Activated B cell treated with CpG ODN at 0.5 μM for 24 hours (primary cell): ENCODE measurements around the gene ZNF366. TPM values are rescaled to one million over a fixed set of nuclear protein-coding genes. Genes with fewer than 3 reads are reported as not detected.
A peak's percentile ranks its signal among the peaks of the same experiment; 100 is the strongest.

Experiments used
- ATAC-seq: fragments of 200-7000 bp; cut with Tn5 transposase; one replicate; pipeline ENCODE4 v1.10.0; 2021; ENCODE audit warnings: low read depth, mild to moderate bottlenecking, moderate library complexity
- CTCF ChIA-PET: fragments of 350-600 bp; sonication (Branson Sonifier 250); formaldehyde crosslinking; loops from one replicate; lab custom pipeline; 2021; ENCODE audit warnings: antibody characterized with exemption; lab: Charles Lee
- POLR2A ChIA-PET: fragments of 350-600 bp; sonication (Branson Sonifier 250); formaldehyde crosslinking; loops from one replicate; lab custom pipeline; 2021; ENCODE audit warnings: antibody characterized with exemption; lab: Charles Lee
- DNase-seq: peaks from one replicate; pipeline ENCODE4 v3.0.0; 2022
- H3K27ac Mint-ChIP-seq: one replicate; pipeline ENCODE4 v1.8.0; 2020; ENCODE audit warnings: mixed read lengths
- H3K27me3 Mint-ChIP-seq: one replicate; pipeline ENCODE4 v1.8.0; 2021; ENCODE audit warnings: mixed read lengths
- H3K36me3 Mint-ChIP-seq: one replicate; pipeline ENCODE4 v1.8.0; 2021; ENCODE audit warnings: low read depth, mixed read lengths
- H3K4me1 Mint-ChIP-seq: one replicate; pipeline ENCODE4 v1.8.0; 2021; ENCODE audit warnings: mixed read lengths
- H3K4me3 Mint-ChIP-seq: one replicate; pipeline ENCODE4 v1.8.0; 2020; ENCODE audit warnings: mild to moderate bottlenecking, mixed read lengths
- H3K9me3 Mint-ChIP-seq: one replicate; pipeline ENCODE4 v1.8.0; 2020; ENCODE audit warnings: mixed read lengths
- intact Hi-C: fragments of 100-400 bp; cut with micrococcal nuclease; formaldehyde crosslinking; loops from one replicate; pipeline ENCODE4 v1.15.1; 2024
- total RNA-seq: library from RNA; stranded (reverse); gene quantifications from 2 replicates; pipeline ENCODE4 v1.2.3, GENCODE V29; 2022
- TF ChIP-seq, protein P1 (sequence below): fragments of 200-600 bp; IDR thresholded peaks from one replicate; pipeline ENCODE4 v1.8.0; 2022; ENCODE audit warnings: antibody characterized with exemption, mild to moderate bottlenecking

ZNF366 gene, protein sequence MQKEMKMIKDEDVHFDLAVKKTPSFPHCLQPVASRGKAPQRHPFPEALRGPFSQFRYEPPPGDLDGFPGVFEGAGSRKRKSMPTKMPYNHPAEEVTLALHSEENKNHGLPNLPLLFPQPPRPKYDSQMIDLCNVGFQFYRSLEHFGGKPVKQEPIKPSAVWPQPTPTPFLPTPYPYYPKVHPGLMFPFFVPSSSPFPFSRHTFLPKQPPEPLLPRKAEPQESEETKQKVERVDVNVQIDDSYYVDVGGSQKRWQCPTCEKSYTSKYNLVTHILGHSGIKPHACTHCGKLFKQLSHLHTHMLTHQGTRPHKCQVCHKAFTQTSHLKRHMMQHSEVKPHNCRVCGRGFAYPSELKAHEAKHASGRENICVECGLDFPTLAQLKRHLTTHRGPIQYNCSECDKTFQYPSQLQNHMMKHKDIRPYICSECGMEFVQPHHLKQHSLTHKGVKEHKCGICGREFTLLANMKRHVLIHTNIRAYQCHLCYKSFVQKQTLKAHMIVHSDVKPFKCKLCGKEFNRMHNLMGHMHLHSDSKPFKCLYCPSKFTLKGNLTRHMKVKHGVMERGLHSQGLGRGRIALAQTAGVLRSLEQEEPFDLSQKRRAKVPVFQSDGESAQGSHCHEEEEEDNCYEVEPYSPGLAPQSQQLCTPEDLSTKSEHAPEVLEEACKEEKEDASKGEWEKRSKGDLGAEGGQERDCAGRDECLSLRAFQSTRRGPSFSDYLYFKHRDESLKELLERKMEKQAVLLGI
- not detected in 2 replicates for total RNA-seq

DNA sequence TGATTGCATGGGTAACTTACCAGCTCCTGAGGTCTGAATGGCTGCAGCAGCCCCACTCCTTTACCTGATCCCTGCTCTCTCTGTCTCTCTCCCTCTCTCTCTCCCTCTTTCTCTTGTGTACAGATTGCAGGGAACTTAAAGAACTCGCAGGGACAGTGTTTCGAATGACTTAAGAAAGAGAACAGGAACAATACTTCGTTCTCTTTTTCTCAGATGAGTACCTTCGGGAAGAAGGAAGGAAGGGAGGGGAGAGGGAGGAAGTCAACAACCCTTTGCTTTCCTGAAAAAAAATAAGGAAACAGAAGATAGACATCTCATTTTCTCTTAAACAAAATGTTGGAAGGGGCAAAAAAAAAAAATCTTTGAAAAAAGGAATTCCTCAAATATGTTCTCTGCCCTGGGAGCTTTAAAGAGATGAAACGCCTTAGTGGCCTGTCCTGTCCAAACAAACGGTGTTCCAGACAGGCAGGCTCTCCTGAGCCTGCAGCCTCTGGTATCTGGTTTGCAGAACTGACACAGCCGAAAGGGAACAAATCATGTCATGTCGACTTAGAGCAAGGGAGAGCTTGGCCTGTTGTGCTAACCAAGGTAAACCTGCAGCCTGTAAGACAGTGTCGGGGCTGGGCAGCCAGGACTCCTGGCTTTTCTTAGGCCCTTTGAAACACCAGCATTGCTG, at the start of gene ZNF366:
Gene ZNF366 (minus strand): TSS at position 180 of the 676 bp plus-strand sequence. CDS start 45,914 bp downstream, outside the sequence.
- H3K4me3 Mint-ChIP-seq = peak within 1 kb of the TSS; percentile 3
- intact Hi-C loops = no loop called here
- ATAC-seq (no peak), DNase-seq (no peak)
- ChIA-PET CTCF (interaction anchor here (1.1 to 2.3 kb wide), 2 partner anchors 11 to 16 kb away, joined by 3 to 7 read pairs; no protein-coding TSS in a partner anchor), POLR2A (no interaction called here)
- TF ChIP-seq, protein P1, sequence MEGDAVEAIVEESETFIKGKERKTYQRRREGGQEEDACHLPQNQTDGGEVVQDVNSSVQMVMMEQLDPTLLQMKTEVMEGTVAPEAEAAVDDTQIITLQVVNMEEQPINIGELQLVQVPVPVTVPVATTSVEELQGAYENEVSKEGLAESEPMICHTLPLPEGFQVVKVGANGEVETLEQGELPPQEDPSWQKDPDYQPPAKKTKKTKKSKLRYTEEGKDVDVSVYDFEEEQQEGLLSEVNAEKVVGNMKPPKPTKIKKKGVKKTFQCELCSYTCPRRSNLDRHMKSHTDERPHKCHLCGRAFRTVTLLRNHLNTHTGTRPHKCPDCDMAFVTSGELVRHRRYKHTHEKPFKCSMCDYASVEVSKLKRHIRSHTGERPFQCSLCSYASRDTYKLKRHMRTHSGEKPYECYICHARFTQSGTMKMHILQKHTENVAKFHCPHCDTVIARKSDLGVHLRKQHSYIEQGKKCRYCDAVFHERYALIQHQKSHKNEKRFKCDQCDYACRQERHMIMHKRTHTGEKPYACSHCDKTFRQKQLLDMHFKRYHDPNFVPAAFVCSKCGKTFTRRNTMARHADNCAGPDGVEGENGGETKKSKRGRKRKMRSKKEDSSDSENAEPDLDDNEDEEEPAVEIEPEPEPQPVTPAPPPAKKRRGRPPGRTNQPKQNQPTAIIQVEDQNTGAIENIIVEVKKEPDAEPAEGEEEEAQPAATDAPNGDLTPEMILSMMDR = no peak
- no peaks in the 10 kb centered on the region for H3K9me3 Mint-ChIP-seq
- peaks cover 32% of the 10 kb centered on the region for H3K4me1 Mint-ChIP-seq
- H3K36me3 Mint-ChIP-seq = no peaks in the 10 kb centered on the region
- peaks cover 4% of the 10 kb centered on the region for H3K27me3 Mint-ChIP-seq
- H3K27ac Mint-ChIP-seq = peak within 1 kb of the TSS; percentile 50

DNA sequence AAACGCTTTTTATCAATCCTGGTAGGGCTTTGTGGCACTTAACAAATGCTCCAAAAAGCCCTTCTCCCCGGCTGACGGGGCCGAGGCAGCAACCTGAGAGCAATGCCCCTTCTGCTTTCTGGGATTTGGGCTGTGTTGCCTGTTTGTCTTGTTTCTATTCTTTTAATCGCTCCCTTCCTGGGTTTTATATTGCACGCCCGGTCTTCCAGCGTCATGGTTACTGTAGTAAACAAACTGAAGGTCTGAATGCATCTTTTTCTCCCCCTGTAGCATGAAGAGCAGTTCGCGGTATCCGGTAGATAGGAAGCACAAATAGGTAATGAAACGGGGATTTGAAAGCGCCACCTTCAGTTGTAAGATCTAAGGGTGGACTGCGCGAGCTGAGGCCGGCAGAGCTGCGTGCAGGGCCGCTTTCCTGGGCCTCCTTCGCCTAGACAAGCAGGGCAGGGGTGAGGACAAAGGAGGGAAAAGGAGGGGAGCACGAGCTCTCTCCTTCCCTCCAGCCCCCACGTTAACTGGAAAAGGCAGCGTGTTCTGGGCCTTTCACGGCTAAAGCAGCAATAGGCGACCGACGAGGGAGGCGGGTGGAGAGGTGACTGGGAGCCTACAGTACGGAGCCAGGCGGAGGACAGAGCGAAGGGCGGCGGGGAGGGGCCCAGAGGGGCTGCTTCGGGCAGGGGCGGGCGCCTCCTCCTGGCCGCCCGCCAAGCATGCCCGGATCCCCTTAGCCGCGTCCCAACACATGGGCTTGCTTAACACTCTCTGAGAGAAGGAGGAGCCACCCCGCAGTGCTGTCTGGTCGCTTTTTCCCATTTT, 49.3 kb upstream of the ZNF366 start:
- ATAC-seq (peak; percentile 93), DNase-seq (peak; percentile 32)
- intact Hi-C loops = loop anchor here (1.0 to 5.0 kb wide), 2 partner anchors 190 to 261 kb away; partner anchors contain the start of gene TNPO1
- Mint-ChIP-seq H3K36me3 (no peaks in the 10 kb centered on the region), H3K4me3 (peak overlapping the region; percentile 78), H3K27me3 (peaks cover 29% of the 10 kb centered on the region), H3K27ac (no peak overlapping the region), H3K9me3 (no peaks in the 10 kb centered on the region), H3K4me1 (peaks cover 16% of the 10 kb centered on the region)
- ChIA-PET POLR2A (no interaction called here), CTCF (interaction anchor here (2.1 kb wide), 1 partner anchor 54 kb away, joined by 5 read pairs; no protein-coding TSS in a partner anchor)
- TF ChIP-seq, protein P1 = no peak

DNA sequence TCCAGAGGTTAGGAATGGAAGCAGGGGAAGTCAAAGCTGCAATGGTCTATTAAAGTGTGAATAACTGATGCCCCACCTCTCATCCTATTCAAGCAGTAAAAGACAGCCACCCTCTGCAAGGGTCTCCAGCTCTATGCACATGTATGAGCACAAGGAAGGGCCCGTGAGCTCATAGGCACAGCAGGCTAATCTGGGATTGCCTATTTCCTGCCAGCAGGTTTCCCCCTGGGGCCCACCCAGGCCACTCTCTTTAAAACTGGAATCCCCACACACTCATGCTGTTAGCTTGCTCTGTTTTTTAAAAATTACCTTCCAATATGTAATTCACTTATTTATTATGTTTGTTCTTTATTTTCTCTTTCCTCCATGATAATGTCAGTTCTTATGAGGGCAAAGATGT, 48.7 kb upstream of the ZNF366 start:
- Mint-ChIP-seq H3K27me3 (peaks cover 30% of the 10 kb centered on the region), H3K4me1 (peaks cover 16% of the 10 kb centered on the region), H3K9me3 (no peaks in the 10 kb centered on the region), H3K27ac (no peak overlapping the region), H3K36me3 (no peaks in the 10 kb centered on the region), H3K4me3 (peak overlapping the region; percentile 78)
- ChIA-PET CTCF (interaction anchor here (2.1 kb wide), 1 partner anchor 55 kb away, joined by 5 read pairs; no protein-coding TSS in a partner anchor), POLR2A (no interaction called here)
- ATAC-seq (no peak), DNase-seq (no peak)
- TF ChIP-seq, protein P1 = no peak
- intact Hi-C loops = loop anchor here (1.0 to 5.0 kb wide), 2 partner anchors 190 to 261 kb away; partner anchors contain the start of gene TNPO1

DNA sequence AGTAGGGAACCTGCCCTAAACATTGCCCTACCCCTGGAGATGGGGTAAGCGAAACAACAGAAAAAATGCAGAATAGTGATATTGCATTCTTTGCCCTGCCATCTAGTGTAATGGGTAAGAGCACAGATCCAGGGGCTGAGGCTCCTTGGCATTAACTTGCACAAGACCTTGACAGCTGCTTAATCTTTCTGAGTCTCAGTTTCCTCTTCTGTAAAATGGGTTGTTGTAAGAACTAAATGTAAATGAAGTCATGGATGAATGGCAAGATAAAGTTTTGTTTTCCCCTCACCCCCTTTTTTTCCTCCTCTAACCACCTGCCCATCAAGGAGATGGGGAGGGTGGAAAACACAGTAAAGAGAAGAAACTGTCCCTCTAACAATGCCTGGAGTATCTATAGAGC, 47.7 kb upstream of the ZNF366 start:
- Mint-ChIP-seq H3K27ac (no peak overlapping the region), H3K36me3 (no peaks in the 10 kb centered on the region), H3K4me3 (no peak overlapping the region), H3K9me3 (no peaks in the 10 kb centered on the region), H3K27me3 (peaks cover 37% of the 10 kb centered on the region), H3K4me1 (peaks cover 16% of the 10 kb centered on the region)
- intact Hi-C loops = loop anchor here (5.0 kb wide), 1 partner anchor 262 kb away; the partner anchor contains the start of gene TNPO1
- no peak for DNase-seq
- TF ChIP-seq, protein P1 = no peak
- ATAC-seq = no peak
- ChIA-PET POLR2A (no interaction called here), CTCF (interaction anchor here (2.1 kb wide), 1 partner anchor 56 kb away, joined by 5 read pairs; no protein-coding TSS in a partner anchor)
